ENCODE results near the gene MYO9B.

MYO9B gene

DNA sequence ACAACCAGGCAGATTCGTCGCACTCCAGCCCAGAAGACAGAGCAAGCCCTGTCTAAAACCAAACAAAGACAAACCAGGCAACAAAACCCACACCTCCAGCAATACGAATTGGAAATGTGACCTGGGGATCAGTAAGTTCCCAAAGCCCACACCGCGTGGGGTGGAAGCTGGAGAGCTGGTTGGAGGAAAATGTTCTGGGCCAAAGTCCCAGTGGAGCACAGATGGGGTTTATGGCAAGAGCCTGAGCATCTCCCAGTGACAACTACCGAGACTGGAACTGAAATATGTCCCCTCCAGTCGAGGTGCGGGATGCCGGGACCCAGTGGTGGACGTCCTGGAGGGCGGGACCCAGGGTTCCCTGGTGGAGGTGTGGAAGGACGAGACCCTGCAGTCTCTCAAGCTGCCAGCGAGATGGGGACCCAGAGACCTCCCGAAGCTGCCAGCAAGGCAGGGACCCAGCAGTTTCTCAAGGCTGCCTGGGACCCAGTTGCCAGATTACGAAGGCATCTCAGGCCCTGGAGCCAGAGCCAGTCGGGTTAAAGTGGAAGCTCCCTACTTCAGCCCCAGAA lies 26.6 kb upstream of the MYO9B start:
- ATAC-seq (no peak), DNase-seq (no peak)
- Mint-ChIP-seq H3K4me1 (no peaks in the 10 kb centered on the region), H3K27ac (peak overlapping the region; percentile 22), H3K36me3 (ENCODE audit: low read depth) (peaks cover 18% of the 10 kb centered on the region), H3K9me3 (no peaks in the 10 kb centered on the region), H3K27me3 (no peaks in the 10 kb centered on the region), H3K4me3 (no peak overlapping the region)

DNA sequence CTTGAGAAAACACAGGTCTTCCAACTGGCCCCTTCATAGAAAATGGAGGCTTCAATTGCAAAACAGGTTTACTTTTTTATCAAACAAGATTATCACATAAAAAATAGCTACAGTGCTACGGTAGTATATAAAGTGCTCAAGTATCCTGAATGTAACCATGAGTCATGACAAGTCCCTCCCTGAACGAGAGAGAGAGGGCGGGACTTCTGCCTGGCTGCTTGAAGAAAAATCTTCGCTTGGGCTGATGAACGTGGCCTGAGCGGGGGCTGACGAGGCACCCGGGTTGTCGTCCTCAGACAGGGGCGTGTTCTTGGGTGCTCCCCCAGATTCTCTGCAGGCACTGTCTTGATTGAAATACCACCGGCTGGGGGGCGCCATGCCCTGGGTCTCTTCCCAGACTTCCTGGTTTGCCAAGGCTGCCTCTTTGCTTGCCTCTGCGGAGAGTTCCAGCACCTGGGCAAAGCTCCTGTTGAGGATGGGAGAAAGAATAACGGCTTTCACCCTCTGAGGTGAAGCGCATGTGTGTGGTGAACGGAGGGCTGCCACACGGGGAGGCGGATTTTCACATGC lies 25.8 kb upstream of the MYO9B start:
- no peak overlapping the region for H3K27ac Mint-ChIP-seq
- no peak for ATAC-seq

DNA sequence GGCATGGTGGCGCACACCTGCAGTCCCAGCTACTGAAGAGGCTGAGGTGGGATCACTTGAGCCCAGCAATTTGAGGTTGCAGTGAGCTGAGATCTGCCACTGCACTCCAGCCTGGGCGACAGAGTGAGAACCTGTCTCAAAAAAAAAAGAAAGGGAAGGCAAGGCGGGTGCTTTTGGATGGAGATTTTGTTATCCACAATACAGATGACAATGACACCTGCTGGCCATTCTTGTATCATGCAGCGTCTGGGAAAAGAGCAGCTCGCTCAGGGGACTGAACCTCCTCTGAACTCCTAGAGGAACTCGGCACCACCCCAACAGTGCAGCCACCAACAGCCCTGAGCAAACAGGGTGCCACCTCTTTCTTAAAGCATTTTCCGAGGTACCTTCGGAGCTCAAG lies 23.1 kb upstream of the MYO9B start:
- ATAC-seq: no peak
- Mint-ChIP-seq H3K27me3 (no peaks in the 10 kb centered on the region), H3K9me3 (no peaks in the 10 kb centered on the region), H3K27ac (no peak overlapping the region), H3K4me1 (no peaks in the 10 kb centered on the region), H3K36me3 (ENCODE audit: low read depth) (peaks cover 22% of the 10 kb centered on the region), H3K4me3 (no peak overlapping the region)
- DNase-seq: no peak

More for the DNA sequence above, 25.8 kb upstream of the MYO9B start:
- peaks cover 18% of the 10 kb centered on the region for H3K36me3 Mint-ChIP-seq (ENCODE audit: low read depth)
- H3K9me3 Mint-ChIP-seq: no peaks in the 10 kb centered on the region
- no peak overlapping the region for H3K4me3 Mint-ChIP-seq
- no peaks in the 10 kb centered on the region for H3K27me3 Mint-ChIP-seq
- H3K4me1 Mint-ChIP-seq: no peaks in the 10 kb centered on the region
- DNase-seq: no peak

GRCh38 chr19:17054746-17055145 lies 20.8 kb upstream of the MYO9B start:
- H3K4me1 Mint-ChIP-seq: no peaks in the 10 kb centered on the region
- no peak overlapping the region for H3K4me3 Mint-ChIP-seq
- H3K9me3 Mint-ChIP-seq: no peaks in the 10 kb centered on the region
- H3K36me3 Mint-ChIP-seq (ENCODE audit: low read depth): peaks cover 43% of the 10 kb centered on the region
- H3K27ac Mint-ChIP-seq: no peak overlapping the region
- ATAC-seq: no peak
- no peak for DNase-seq
- H3K27me3 Mint-ChIP-seq: no peaks in the 10 kb centered on the region

GRCh38 chr19:17055636-17056035 lies 19.9 kb upstream of the MYO9B start:
- H3K36me3 Mint-ChIP-seq (ENCODE audit: low read depth): peaks cover 51% of the 10 kb centered on the region
- no peaks in the 10 kb centered on the region for H3K27me3 Mint-ChIP-seq
- no peak for DNase-seq

GRCh38 chr19:17058236-17058635 lies 17.3 kb upstream of the MYO9B start:
- DNase-seq: no peak
- Mint-ChIP-seq H3K4me3 (no peak overlapping the region), H3K4me1 (peaks cover 3% of the 10 kb centered on the region), H3K27me3 (no peaks in the 10 kb centered on the region), H3K27ac (no peak overlapping the region), H3K9me3 (no peaks in the 10 kb centered on the region), H3K36me3 (ENCODE audit: low read depth) (peaks cover 43% of the 10 kb centered on the region)
- no peak for ATAC-seq

More at GRCh38 chr19:17055636-17056035, 19.9 kb upstream of the MYO9B start:
- Mint-ChIP-seq H3K27ac (no peak overlapping the region), H3K4me1 (no peaks in the 10 kb centered on the region), H3K9me3 (no peaks in the 10 kb centered on the region), H3K4me3 (no peak overlapping the region)
- no peak for ATAC-seq

DNA sequence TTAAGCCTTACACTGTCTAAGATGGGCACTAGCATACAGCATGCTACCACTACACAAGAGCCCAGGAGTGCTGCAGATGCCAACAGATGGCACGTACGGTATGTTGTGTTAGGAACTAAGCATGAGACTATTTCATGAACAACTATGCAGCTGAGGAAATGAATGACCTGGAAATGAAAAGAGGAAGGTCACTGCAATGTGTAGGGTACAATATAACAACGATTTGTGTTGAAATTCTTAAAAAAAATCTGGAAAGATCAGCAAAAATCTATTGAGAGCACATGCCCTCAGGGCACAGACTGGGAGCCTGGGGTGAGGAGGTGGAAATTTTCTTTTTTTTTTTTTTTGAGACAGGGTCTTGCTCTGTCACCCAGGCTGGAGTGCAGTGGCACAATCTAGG lies 14.8 kb upstream of the MYO9B start:
- Mint-ChIP-seq H3K9me3 (no peaks in the 10 kb centered on the region), H3K27ac (no peak overlapping the region), H3K36me3 (ENCODE audit: low read depth) (peaks cover 57% of the 10 kb centered on the region), H3K4me3 (no peak overlapping the region), H3K27me3 (no peaks in the 10 kb centered on the region), H3K4me1 (peaks cover 27% of the 10 kb centered on the region)
- ATAC-seq (no peak), DNase-seq (no peak)

DNA sequence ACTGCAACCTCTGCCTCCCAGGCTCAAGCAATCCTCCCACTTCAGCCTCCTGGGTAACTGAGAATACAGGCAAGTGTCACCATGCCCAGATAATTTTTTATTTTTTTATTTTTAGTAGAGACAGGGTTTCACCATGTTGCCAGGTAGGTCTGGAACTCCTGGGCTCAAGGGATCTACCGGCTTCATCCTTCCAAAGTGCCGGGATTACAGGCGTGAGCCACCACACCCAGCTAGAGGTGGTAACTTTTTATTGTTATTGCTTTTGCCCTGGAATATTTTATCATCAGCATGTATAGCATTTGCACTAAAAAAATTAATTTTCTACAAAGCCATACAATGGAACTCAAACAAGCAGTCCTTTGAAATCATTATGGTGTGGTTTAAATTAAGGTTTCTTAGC lies 14.4 kb upstream of the MYO9B start:
- Mint-ChIP-seq H3K27me3 (no peaks in the 10 kb centered on the region), H3K4me3 (no peak overlapping the region), H3K36me3 (ENCODE audit: low read depth) (peaks cover 56% of the 10 kb centered on the region), H3K9me3 (no peaks in the 10 kb centered on the region), H3K27ac (no peak overlapping the region), H3K4me1 (peaks cover 30% of the 10 kb centered on the region)
- ATAC-seq: no peak
- no peak for DNase-seq

DNA sequence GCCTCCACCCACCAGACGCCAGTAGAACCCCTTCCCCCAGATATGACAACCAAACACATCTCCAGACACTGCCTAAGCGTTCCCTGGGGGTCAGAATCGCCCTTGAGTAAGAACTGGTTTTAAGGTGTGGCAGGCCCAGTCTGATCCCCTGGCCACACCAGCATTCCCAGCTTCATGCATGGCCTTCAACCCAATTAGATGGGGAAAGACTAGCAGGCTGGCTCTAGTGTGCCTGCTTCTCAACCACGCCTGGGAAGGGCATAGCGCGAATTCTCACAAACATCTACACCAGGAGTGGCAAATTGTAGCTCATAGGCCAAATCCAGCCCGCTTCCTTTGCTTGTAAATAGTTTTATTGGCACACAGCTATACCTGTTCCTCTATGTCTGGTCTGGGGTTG lies 13.9 kb upstream of the MYO9B start:
- Mint-ChIP-seq H3K4me3 (no peak overlapping the region), H3K4me1 (peaks cover 35% of the 10 kb centered on the region), H3K27ac (no peak overlapping the region), H3K27me3 (no peaks in the 10 kb centered on the region), H3K36me3 (ENCODE audit: low read depth) (peaks cover 59% of the 10 kb centered on the region), H3K9me3 (no peaks in the 10 kb centered on the region)
- no peak for ATAC-seq
- DNase-seq: no peak

GRCh38 chr19:17063428-17063827 lies 12.1 kb upstream of the MYO9B start:
- peaks cover 56% of the 10 kb centered on the region for H3K36me3 Mint-ChIP-seq (ENCODE audit: low read depth)
- H3K27ac Mint-ChIP-seq: no peak overlapping the region
- H3K27me3 Mint-ChIP-seq: no peaks in the 10 kb centered on the region
- peaks cover 45% of the 10 kb centered on the region for H3K4me1 Mint-ChIP-seq
- DNase-seq: no peak
- no peak overlapping the region for H3K4me3 Mint-ChIP-seq
- no peak for ATAC-seq
- H3K9me3 Mint-ChIP-seq: no peaks in the 10 kb centered on the region

- Mint-ChIP-seq H3K4me3 (no peak overlapping the region), H3K4me1 (peaks cover 55% of the 10 kb centered on the region), H3K27me3 (no peaks in the 10 kb centered on the region), H3K27ac (no peak overlapping the region), H3K9me3 (no peaks in the 10 kb centered on the region), H3K36me3 (ENCODE audit: low read depth) (peaks cover 49% of the 10 kb centered on the region)
- ATAC-seq (no peak), DNase-seq (no peak)
Measured at GRCh38 chr19:17069193-17069592, 6.4 kb upstream of the MYO9B start.

DNA sequence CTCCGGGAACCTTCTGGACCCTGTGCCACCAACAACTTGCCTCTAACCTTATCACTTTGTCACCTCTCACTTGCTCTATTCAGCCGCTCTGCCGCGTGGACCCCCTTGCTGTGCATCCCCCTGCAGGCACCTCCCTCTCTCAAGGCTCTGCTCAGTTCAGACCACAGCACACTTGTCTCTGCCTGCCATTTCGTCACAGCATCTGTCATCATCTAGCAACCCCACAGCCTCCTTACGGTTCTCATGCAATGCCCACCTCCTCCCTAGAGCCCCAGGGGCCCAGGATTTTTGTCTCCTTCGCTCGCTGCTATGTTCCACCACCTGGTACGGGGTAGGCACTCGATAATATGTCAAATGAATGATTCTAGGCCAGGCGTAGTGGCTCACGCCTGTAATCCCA lies 5.2 kb upstream of the MYO9B start:
- H3K27me3 Mint-ChIP-seq: no peaks in the 10 kb centered on the region
- H3K36me3 Mint-ChIP-seq (ENCODE audit: low read depth): peaks cover 39% of the 10 kb centered on the region
- no peak for DNase-seq
- no peak for ATAC-seq
- H3K4me1 Mint-ChIP-seq: peaks cover 49% of the 10 kb centered on the region
- no peaks in the 10 kb centered on the region for H3K9me3 Mint-ChIP-seq
- H3K27ac Mint-ChIP-seq: no peak overlapping the region
- H3K4me3 Mint-ChIP-seq: no peak overlapping the region

- Mint-ChIP-seq H3K4me1 (peaks cover 44% of the 10 kb centered on the region), H3K36me3 (ENCODE audit: low read depth) (peaks cover 39% of the 10 kb centered on the region), H3K9me3 (no peaks in the 10 kb centered on the region), H3K27me3 (no peaks in the 10 kb centered on the region), H3K4me3 (no peak overlapping the region), H3K27ac (no peak overlapping the region)
- ATAC-seq (no peak), DNase-seq (no peak)
Measured at GRCh38 chr19:17070912-17071311, 4.7 kb upstream of the MYO9B start.

GRCh38 chr19:17073869-17074633 lies 1.5 kb upstream of the MYO9B start:
- no peak for ATAC-seq
- Mint-ChIP-seq H3K27ac (peak overlapping the region; percentile 97), H3K4me3 (peak overlapping the region; percentile 99), H3K4me1 (peaks cover 51% of the 10 kb centered on the region), H3K27me3 (no peaks in the 10 kb centered on the region), H3K9me3 (no peaks in the 10 kb centered on the region), H3K36me3 (ENCODE audit: low read depth) (peaks cover 26% of the 10 kb centered on the region)
- DNase-seq: no peak

DNA sequence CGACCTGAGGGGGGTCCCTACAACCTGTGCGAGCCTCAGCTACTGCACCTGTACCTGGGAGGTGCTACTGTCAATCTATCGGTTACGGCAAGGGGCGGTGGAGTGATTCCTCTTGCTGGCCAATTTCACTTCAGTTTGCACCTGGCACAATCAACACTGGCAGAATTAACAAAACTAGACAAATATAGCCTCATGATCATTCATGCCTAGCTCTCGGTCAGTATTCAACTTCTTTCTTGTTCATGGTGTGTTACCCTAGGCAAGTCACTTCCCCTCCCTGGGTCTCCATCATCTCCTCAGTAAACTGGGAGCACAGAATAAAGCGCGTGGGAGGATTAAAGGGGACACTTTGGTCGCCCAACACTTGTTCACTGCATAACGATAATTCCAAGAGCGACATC lies 943 bp upstream of the MYO9B start:
- Mint-ChIP-seq H3K9me3 (no peaks in the 10 kb centered on the region), H3K4me1 (peaks cover 57% of the 10 kb centered on the region), H3K36me3 (ENCODE audit: low read depth) (peaks cover 26% of the 10 kb centered on the region), H3K27me3 (no peaks in the 10 kb centered on the region), H3K4me3 (peak overlapping the region; percentile 99), H3K27ac (peak overlapping the region; percentile 97)
- ATAC-seq: no peak
- no peak for DNase-seq
